H1 (cell line): Measurements from ENCODE around the gene ZNF33B.

ENCODE experiments used
- CHD1 ChIP-seq: IDR thresholded peaks from 2 replicates; pipeline ENCODE4 v1.6.1; 2012; ENCODE audit warnings: low read depth, low read length, improper control_type of control experiment
- EZH2 ChIP-seq: fragments of 200-600 bp; sonication (generic); IDR thresholded peaks from 2 replicates; pipeline ENCODE4 v1.7.1; 2012; ENCODE audit warnings: low read depth, mild to moderate bottlenecking, moderate library complexity, low read length, inconsistent platforms; ENCODE audit not compliant: severe bottlenecking
- GTF2F1 ChIP-seq: IDR thresholded peaks from 2 replicates; pipeline ENCODE4 v1.6.1; 2012; ENCODE audit warnings: low read depth, low read length, improper control_type of control experiment, borderline replicate concordance

DNA sequence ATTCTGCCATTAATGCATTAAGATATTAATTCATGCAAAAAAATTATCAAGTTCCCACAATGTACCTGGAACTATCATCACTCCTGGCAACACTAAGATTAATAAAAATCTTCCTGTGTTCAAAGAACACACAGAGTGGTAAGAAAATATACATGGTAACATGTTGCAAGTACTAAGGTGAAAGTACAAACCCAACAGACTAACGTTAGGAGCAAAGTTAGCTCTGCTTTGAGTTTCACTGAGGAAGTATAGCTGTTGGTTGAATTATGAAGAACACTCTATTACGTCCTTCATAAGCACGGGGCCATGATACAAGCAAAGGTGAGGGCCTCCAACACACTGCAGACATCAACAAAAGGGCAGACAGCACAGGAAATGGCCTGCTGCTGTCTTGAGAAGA is 5.8 kb downstream of the ZNF33B start:
- TF ChIP-seq GTF2F1 (no peak), EZH2 (no peak), CHD1 (no peak)
